Vagina (tissue), 2 donors: Measurements from ENCODE around the gene LYAR.
"Not testable (repeated sequence)": the region's sequence is repeated elsewhere in the genome, so short reads cannot be mapped to it uniquely, and the experiment has no call there.

Experiments used
- POLR2A ChIP-seq, 2 donors: fragments of 450-650 bp; IDR thresholded peaks; one replicate each; pipeline ENCODE4 v1.6.1; 2017; ENCODE audit warnings: antibody characterized with exemption in 2 of 2, mild to moderate bottlenecking in 2 of 2, moderate library complexity in 2 of 2
- POLR2AphosphoS5 ChIP-seq, 2 donors: sonication (generic); formaldehyde crosslinking; IDR thresholded peaks; one replicate each; pipeline ENCODE4 v1.9.0; 2017; ENCODE audit warnings: antibody characterized with exemption in 2 of 2, mild to moderate bottlenecking in 2 of 2, low read depth in 1 of 2; ENCODE audit not compliant: insufficient read depth in 1 of 2
- TF ChIP-seq, protein P1 (sequence below), 3 experiments: fragments of 450-650 bp in 2 of 3; fragments of 200-600 bp in 1 of 3; sonication (generic) in 1 of 3; IDR thresholded peaks; one replicate each; pipeline ENCODE4 v1.5.1; 2017 to 2019; ENCODE audit warnings: antibody characterized with exemption in 3 of 3, mild to moderate bottlenecking in 2 of 3, moderate library complexity in 2 of 3

DNA sequence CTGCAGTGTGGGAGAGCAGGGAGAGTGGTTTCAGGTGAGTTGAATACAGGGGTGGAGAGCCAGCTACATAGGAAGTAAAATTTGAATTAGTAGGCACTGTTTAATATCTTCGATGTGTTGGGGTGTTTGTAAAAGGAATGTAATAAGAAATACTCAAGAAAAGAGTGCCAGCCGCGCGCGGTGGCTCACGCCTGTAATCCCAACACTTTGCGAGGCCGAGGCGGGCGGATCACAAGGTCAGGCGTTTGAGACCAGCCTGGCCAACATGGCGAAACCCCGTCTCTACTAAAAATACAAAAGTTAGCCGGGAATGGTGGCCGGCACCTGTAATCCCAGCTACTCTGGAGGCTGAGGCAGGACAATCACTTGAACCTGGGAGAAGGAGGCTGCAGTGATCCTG lies 40.6 kb downstream of the LYAR start:
- TF ChIP-seq, protein P1, sequence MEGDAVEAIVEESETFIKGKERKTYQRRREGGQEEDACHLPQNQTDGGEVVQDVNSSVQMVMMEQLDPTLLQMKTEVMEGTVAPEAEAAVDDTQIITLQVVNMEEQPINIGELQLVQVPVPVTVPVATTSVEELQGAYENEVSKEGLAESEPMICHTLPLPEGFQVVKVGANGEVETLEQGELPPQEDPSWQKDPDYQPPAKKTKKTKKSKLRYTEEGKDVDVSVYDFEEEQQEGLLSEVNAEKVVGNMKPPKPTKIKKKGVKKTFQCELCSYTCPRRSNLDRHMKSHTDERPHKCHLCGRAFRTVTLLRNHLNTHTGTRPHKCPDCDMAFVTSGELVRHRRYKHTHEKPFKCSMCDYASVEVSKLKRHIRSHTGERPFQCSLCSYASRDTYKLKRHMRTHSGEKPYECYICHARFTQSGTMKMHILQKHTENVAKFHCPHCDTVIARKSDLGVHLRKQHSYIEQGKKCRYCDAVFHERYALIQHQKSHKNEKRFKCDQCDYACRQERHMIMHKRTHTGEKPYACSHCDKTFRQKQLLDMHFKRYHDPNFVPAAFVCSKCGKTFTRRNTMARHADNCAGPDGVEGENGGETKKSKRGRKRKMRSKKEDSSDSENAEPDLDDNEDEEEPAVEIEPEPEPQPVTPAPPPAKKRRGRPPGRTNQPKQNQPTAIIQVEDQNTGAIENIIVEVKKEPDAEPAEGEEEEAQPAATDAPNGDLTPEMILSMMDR (IDR thresholded peaks at IDR 0.05): not testable (repeated sequence)
- not testable (repeated sequence) for TF ChIP-seq POLR2AphosphoS5 (IDR thresholded peaks at IDR 0.05; ENCODE audit: insufficient read depth in 1 of 2, low read depth in 1 of 2); POLR2A (IDR thresholded peaks at IDR 0.05)
